HUDEP-2 (cell line): ENCODE data around the gene BOLL.
"Not testable (repeated sequence)": the region's sequence is repeated elsewhere in the genome, so short reads cannot be mapped to it uniquely, and the experiment has no call there.

Experiments
- DNase-seq, 76 experiments: peaks; one replicate each; lab custom pipeline; 2025; ENCODE audit not compliant: unreplicated experiment in 76 of 76; lab: John Stamatoyannopoulos, UW

Gene BOLL

DNA sequence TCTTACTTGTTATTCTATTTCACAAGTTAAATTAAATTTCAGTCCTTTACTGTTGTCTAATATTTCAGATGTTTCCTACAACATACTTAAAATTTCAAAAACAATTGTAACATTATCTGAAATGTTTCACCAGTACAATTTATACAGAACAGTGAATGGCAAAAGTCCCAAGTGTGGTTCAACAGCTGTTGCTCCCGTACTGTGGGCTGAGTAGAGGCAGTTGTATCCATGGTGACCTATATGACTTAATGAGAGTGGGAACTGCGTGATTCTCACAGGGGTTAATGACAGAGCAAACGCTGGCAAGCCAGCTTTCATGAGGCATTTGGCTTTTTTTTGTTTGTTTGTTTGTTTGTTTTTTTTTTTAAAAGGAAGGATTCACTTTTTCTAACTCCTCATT, 13.9 kb upstream of the BOLL start:
- no peak for DNase-seq

GRCh38 chr2:197798187-197798586, 13.1 kb upstream of the BOLL start:
- DNase-seq, result no peak

- DNase-seq, result no peak
These were observed 10.2 kb upstream of the BOLL start for GRCh38 chr2:197795277-197795676.

GRCh38 chr2:197793456-197793855, 8.3 kb upstream of the BOLL start:
- no peak for DNase-seq

DNA sequence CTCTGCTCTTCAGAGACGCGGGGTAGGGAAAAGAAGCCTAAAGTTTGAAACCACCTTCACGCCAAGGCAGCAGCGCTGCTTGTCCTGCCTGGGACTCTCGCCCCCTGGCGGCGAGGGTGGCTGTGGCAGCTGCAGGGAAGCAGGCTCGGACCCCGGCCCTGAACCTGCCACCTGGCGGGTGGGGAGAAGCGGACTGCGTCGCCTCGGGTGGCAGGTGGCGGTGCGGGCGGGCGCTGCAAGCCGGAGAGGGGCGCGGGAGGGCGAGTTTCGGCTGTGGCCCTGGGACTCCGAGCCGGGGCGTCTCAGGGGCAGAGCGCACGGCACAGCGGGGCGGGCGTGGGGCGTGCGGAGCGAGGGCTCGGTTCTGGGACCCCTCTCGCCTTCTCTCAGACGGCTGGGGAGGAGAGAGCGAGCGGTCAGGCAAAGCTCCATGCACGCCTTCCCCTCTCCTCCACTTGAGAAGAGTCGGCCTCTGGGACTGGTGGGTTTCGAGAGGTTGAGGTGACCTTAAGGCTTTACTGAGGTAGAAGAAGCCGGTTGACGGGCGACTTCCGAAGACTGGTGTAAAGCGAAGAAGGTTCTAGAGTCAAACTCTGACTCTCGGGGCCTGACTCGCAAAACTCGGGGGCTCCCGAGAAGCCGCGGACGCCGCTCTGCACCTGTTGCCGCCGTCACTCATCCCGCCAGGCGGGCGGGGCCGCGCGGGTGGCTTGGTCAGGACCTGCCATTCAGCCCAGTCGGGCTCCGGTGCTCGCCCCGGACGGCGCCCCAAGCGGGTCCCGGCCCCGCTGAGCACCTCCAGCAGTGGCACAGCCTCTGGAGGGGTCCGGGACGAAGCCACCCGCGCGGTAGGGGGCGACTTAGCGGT, 1.1 kb upstream of the BOLL start:
- DNase-seq, result peak in 44 of 76 experiments; percentile 3 to 61 (median 24)

DNA sequence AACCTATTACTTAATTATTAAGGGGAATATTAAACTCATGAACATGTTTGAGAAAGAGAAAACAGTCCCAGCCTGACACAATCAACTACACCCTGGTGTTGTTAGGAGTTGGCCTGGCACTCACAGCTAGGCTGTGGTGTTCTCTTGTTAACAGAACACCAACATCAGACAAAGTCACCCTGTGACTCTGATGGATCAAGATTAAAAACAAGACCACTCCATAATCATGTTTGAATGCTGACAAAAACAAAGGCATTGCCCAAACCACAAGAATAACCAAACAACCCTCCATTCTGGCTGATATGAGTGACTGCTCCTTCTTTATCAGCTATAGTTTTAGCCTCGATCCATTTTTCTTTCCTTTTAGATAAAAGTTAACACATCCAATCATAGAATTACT, 3.0 kb downstream of the BOLL start:
- DNase-seq, result peak in 20 of 76 experiments; percentile 6 to 38 (median 21)

GRCh38 chr2:197779261-197779660, 5.9 kb downstream of the BOLL start:
- no peak for DNase-seq

DNA sequence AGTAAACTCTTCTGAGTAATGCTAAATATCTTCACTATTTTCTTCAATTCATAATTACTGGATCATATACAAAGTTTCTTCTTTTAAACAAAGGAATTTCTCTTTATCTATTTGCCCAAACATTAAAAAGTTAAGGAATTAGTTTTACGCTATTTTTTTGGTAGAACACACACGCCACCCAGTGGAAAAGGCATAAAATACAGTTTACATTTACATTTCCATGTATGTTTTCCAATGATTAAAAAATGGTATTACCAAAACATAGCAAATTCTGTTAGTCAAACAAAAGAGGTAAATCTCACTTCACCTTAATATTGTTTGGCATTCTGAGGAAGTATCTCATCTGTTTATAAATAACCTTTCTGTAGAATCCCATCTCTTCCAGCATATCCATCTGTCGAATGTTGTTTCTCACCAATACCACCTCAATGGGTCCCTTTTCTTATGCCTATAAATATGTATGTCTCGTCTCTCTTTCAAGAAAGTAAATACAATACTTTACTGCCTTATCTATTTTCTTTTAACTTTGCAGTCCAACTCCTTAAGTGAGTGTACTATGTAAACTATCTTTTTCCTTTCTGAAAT, 7.2 kb downstream of the BOLL start:
- peak in 9 of 76 experiments; percentile 1 to 34 (median 4) for DNase-seq

- no peak for DNase-seq
These were observed 24.8 kb downstream of the BOLL start for GRCh38 chr2:197760293-197760657.

DNA sequence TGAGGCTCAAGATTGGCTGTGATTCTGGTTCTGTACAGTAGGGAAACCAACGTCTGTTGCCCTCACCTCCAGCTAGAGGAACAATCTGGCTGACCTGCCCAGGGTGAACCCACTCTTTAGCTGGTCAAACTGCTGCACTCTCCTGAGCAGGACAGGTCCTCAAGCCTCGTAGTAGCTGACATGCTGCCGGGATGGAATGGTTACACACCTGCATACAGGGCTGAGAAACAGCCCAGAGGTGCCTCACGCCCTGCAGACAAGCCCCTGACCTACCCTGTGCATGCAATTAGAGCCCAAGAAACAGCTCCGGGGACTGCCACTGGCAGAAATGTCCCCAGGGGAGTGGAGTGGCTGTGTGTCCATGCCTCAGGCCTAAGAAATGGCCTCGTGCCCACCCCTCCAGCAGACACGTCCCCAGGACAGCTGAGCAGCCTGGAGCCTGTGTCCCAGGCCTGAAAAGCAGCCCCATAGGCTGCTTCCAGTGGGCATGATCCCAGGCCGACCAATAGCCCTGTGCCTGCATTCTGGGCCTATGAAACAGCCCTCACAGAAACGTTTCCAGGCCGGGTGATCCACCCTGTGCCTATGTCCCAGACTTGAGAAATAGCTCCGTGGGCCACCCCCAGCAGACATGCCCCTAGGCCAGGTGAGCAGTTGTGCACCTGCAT, 25.4 kb downstream of the BOLL start:
- DNase-seq, result no peak

- DNase-seq, result no peak
These were observed 26.1 kb downstream of the BOLL start for GRCh38 chr2:197759013-197759412.

- no peak for DNase-seq
These were observed 44.9 kb downstream of the BOLL start for GRCh38 chr2:197740200-197740599.

DNA sequence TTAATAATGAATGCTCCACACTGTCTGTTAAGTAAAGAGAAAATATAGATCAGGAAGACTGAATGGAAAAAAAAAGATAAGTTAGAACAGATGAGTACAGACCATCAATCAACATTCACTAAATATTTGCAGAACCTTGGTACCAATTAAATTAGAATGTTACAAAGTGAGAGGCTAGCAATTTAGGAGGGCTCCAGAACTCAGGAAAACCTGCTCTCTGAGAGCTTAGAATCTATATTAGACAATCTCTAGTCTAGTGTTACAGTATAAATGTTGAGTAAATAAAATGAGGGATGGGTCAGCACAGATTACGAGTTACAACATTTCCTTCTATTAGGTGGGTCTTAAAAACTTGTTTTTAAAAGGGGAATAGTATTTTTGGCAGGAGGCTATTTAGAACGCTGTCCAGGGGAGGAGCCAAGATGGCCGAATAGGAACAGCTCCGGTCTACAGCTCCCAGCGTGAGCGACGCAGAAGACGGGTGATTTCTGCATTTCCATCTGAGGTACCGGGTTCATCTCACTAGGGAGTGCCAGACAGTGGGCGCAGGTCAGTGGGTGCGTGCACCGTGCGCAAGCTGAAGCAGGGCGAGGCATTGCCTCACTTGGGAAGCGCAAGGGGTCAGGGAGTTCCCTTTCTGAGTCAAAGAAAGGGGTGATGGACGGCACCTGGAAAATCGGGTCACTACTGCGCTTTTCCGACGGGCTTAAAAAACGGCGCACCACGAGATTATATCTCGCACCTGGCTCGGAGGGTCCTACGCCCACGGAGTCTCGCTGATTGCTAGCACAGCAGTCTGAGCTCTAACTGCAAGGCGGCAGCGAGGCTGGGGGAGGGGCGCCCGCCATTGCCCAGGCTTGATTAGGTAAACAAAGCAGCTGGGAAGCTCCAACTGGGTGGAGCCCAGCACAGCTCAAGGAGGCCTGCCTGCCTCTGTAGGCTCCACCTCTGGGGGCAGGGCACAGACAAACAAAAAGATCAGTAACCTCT, 56.3 kb downstream of the BOLL start:
- not testable (repeated sequence) for DNase-seq

GRCh38 chr2:197727011-197727410, 58.1 kb downstream of the BOLL start:
- DNase-seq, result no peak

DNA sequence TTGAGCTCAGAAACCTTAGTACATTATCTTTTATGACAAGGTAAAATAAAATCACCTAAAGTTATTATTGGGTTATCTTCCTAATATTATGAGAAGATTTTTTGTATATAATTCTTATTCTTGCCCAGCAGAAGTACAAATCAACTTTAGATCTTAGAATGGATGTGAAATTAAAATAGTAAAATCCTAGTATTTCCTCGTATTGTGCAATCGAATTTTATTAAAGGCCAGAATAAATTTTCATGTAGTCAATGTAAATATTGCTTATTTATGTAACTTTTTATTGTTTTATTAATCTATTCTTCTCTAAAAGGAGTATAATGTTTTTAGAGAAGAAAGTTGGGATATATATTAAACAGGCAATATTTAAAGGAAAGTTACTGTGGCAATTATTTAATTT, 67.3 kb downstream of the BOLL start:
- DNase-seq, result no peak

GRCh38 chr2:197713271-197713670, 71.8 kb downstream of the BOLL start:
- no peak for DNase-seq

DNA sequence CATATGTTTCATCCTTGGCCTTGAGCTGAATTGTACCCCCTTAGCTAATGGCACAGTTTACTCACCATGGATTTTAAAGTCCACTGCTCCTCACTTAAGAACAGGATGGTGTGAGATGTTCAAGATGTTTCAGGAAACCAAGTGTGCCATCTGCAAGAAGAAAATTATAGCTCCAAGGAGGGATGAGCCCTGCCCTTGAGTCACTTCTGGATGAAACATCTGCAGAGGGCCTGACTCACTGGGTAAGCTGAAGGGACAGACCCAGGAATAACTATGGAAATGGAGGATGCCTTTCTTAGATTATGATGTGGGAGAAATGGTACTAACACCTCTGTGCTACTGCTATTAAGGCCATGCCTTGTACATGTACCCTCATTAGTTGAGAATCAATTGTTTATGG, 73.5 kb downstream of the BOLL start:
- no peak for DNase-seq

DNA sequence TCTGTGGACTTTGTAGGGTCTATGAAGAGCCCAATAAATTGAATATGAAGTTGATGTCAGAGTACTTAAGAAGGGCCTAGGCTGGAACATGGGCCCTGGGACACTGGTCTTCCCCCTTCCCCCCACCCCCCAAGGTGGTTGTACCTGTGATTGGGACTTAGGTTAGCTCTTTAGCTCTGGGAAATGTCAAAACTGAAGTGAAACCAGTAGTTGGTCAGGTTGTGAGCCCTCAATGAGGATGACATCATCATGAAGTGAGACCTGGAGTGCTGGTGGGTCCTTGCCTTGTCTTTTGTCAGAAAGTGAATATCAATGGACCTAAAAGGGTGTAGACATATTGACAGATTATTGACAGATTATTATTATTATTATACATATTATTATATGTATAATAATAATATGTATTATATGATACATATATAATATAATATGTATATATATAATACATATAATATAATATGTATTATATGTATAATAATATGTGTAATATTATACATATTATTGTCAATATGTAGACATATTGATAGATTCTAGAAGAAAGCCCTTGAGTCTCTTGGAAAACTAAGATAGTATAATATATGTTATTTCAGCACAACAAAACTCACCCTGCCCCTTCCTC, 74.6 kb downstream of the BOLL start:
- DNase-seq, result no peak

DNA sequence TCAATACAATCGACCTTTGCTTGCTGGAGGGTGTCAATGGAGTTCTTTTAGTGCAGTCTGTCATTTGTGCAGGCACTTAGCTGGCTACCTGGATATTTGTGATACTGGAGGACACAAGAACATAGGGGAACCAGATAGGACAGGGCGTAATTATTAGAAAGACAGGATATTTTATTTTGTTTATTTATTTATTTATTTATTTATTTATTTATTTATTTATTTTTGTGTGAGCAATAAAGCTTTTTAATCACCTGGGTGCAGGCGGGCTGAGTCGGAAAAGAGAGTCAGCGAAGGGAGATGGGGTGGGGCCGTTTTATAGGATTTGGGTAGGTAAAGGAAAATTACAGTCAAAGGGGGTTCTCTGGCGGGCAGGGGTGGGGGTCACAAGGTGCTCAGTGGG, 76.0 kb downstream of the BOLL start:
- not testable (repeated sequence) for DNase-seq

DNA sequence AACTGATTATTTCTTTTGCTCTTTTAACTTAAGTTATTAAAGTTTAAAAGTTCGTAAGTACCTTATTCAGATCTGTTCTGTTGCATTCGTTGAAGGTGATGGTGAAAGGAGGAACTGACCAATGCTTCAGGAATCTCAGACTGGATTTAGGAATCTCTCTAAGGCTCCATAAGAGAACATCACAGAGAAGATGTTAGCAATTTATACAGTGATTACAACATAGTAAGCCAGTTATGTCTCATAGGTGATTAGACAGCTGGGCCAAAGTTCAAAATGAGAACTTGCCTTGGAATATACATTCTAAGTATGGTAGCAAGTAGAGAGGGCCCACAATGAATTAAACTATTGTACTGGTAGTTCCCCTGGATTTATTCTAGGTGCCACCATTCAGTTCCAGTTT, 76.8 kb downstream of the BOLL start:
- no peak for DNase-seq
